Measurements from ENCODE around the gene GNB1.
"Not testable (repeated sequence)": the region's sequence is repeated elsewhere in the genome, so short reads cannot be mapped to it uniquely, and the experiment has no call there.

Gene GNB1

GRCh38 chr1:1889090-1889750, 1.7 kb downstream of the GNB1 start:
- no peak for DNase-seq

GRCh38 chr1:1883890-1884289, 7.0 kb downstream of the GNB1 start:
- DNase-seq: not testable (repeated sequence)

GRCh38 chr1:1883092-1883873, 7.6 kb downstream of the GNB1 start:
- no peak for DNase-seq

DNA sequence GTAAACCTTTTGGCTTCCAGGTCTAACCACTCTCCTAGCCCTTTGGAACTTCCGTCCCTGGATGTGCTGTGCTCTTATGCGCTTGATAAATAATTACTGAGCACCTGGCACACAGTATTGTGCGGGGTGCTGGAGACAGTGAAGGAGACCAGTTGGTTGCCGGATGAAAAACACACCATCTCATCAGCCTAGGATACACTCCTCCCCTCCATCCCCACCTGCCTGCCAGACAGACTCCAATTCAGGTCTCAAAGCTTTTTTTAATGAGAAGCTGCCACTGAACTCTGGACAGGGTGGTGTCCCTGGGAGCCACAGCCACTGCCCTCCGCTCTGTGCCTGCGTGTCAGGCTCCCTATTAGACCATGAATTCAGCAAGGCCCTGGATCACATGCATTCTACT, 9.2 kb downstream of the GNB1 start:
- DNase-seq: no peak

DNA sequence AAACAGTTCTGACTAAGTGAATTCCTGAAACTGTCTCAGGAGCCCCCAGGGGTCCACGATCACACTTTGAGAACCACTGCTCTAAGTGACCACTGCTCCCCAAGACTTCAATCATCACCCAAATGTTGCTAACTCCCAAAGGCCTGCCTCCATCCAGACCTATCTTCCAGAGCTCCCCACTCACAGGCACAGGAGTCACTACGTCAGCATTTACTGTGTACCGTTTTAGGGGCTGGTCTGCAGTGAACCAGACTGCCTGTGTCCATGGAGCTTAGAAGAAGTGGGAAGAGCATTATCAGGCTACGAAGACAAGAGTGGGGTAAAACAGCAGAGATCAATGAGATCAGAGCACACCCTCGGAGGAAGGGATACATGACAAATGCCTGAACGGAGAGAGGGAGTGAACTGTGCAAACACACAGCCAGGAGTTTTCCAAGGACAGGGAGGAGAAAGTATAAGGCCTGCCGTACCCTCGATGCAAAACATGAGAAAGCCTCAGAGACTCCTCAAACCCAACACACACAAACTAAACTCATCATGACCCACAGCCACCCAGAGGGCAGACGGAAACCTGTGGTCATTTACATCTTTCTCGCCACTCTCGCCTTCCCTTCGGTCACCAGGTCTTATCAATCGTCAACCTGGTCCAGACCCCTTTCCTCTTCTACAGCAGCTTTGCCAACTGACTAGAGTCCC, 10.1 kb downstream of the GNB1 start:
- no peak for DNase-seq

- no peak for DNase-seq
Measured at GRCh38 chr1:1879942-1880341, 10.9 kb downstream of the GNB1 start.

DNA sequence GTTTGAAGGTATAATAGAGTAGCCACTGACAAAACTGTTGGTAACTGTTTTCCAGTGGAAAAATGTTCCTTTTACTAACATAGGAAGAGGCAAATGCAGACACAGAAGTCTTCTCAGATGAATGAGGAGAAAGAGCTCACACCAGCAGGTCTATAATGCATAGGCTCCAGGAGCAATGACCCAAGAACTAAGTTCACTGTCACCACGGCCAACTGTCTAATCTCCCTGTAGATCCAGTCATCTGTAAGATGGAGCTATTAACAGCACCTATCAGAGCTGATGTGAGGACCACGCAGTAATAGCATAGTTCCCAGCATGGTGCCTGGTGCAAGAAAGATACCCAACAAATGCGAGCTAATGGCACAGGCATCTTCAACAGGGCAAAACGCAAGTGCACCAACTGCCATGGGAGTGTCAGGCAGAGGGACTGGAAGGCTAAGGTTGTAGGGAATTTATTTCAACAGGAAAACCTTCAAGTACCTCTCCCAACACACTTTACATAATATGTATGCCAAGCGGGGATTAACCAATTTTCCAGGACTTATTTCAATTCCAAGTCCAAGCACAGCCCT, 12.9 kb downstream of the GNB1 start:
- DNase-seq: no peak

DNA sequence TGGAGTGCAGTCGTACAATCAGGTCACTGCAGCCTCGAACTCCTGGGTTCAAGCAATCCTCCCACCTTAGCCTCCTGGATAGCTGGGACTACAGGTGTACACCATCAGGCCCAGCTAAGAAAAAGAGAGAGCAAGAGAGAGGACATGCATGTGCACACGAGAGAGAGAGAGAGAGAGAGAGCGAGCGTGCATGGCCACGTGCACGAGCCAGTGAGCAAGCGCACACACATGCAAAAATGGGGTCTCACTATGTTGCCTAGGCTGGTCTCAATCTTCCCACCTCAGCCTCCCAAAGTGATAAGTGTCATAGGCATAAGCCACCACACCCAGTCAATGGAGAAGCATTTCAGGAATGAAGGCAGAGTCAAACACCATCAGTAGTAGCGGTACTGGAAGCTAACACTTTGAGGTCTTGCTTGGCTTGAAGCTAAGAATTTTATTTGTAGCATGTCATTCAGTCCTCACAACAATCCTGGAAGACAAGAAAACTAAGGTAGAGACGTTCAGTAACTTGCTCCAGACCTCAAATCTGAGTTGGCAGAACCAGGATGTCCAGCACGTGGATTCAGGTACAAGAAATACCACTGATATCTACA, 14.5 kb downstream of the GNB1 start:
- no peak for DNase-seq

DNA sequence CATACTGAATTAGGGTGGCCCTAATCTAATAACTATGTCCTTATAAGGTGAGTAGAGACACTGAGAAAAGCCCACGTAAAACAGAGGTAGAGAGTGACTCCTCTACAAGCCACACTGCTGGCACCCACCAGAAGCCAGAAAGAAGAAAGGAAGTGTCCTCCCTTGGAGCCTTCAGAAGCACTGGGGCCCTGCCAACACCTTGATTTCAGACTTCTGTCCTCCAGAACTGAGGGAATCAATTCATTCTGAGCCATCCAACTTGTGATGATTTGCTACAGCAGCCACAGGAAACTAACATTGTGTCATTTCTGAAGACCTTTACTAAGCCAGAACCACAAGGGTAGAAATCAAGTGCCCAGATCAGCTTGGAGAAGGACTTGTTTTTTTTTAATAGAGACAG, 15.0 kb downstream of the GNB1 start:
- no peak for DNase-seq

- DNase-seq: no peak
Measured at GRCh38 chr1:1874901-1875300, 16.0 kb downstream of the GNB1 start.

DNA sequence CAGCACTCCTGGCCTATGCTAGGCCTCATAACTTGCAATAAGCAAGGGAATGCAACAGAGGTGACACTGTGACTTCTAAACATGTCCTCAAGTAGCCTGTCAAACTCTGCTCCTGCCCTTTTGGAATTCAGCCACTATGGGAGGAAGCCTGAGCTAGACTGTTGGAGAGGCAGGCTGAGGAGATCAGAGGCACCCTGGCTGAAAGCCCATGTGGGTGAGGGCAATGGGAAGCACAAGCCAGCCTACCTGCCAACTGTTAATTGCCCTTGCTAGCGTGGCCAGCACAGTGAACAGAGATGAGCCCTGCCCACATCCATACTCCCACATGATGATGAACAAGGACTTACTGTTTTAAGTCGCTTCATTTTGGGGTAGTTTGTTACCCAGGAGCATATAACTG, 17.7 kb downstream of the GNB1 start:
- DNase-seq: no peak

DNA sequence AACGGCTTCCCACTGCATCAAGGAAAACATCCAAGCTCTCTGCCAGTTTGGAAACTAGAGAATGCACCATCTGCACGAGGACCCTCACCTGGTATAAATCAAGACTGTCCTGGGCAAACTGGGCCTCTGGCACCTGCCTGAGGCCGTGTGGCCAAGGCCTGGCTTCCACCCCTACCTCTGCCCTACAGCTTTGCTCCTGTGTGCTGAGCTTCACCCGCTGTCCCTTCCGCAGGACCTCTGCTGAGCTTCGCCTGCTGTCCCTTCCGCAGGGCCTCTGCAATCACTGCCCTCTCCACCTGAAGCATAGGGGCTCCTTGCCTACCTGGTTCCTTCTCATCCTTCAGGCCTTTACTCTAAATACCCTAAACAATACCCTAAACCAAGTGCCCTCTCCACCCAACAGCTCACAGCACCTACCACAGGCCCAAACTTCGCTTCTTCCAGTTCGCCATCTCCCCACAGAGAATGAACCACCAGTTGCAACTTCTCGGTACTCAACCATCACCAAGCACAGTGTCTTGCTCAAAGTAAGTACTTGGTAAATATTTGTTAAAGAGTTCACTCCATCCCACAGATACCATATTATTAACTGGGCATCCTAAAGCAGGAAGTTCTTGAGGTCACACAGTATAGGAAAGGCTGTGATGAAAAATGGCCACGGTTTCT, 18.4 kb downstream of the GNB1 start:
- DNase-seq: no peak

GRCh38 chr1:1869469-1869868, 21.4 kb downstream of the GNB1 start:
- DNase-seq: no peak

DNA sequence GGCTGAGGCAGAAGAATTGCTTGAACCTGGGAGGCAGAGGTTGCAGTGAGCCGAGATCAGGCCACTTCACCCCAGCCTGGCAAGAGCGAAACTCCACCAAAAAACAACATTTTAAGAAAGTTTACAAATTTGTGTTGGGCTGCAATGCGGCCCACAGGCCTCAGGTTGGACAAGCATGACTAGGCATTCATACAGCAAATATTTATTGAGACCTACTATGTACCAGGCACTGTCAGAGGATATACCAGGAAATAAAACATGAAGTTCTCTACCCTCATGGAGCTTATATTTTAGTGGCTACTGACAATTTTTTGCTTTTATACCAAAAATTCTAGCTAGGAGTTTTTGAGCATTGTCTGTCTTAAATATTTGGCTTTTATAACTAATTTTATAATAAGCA, 23.7 kb downstream of the GNB1 start:
- DNase-seq: no peak

DNA sequence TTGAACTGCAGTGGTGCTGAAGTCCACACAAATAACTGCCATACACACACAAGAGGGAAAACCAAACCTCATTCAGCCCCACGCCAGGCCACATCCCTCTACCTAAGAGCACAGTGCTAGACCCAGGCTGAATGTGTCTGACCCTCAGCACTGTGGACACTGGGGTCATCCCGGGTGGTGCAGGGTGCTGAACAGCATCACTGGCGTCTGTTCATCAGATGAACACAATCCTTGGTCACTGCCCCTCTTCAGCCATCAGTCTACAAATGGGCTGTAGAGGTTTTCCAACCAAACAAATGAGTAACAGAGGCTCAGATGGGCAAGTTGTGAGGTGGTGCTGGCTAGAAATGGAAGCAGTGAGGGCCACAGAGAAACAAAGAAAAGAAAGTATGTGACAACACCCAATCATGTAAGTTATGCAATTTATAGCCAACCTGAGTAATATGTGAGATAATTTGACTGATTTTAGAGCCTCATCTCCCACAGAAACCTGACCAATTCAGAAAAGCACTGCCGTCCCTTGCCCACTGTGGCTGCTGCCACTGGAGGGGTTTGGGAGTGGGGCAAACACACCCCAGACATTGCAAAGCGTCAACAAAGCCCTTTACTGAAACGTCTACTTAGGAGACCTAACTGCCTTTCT, 27.9 kb downstream of the GNB1 start:
- no peak for DNase-seq

GRCh38 chr1:1861761-1862310, 29.1 kb downstream of the GNB1 start:
- not testable (repeated sequence) for DNase-seq

- no peak for DNase-seq
Measured at GRCh38 chr1:1861339-1861730, 29.6 kb downstream of the GNB1 start.

GRCh38 chr1:1859970-1860697, 30.8 kb downstream of the GNB1 start:
- not testable (repeated sequence) for DNase-seq

DNA sequence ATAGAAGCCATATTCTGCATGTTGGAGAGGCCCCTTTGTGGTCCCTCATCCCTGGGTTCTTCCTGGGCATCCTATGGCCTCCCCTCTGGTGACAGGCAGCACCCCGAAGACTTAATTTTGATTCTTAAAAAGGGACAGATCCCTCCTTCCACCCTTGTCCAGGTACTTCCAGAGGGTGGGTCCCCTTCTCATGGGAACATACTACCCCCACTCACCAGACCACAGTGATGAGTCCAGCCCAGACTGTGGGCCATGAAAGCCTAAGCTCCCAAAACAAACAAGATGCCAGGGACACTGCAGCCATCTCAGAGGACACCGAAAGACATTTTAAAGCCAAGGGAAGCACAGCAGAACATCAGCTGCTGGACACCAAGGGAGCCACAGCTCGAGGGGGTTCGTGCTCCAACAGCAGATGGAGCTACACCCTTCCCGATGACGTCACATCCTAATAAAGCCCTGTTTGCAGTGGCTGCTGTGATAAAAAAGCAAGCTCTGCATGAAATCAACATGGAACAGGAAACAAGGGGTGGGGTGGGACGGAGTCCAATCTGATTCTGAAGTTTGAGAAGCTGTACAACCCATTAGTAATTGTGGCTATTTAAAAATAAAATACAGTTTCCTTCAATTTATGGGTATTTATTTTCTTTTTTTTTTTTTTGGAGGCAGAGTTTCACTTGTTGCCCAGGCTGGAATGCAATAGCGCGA, 32.4 kb downstream of the GNB1 start:
- DNase-seq: peak; percentile 80

GRCh38 chr1:1857096-1857703, 33.7 kb downstream of the GNB1 start:
- DNase-seq: no peak

Data from RPMI8226 (cell line).